A673 (cell line): ENCODE data around the gene BCR. TPM values are rescaled to one million over a fixed set of nuclear protein-coding genes. Genes with fewer than 3 reads are reported as not detected.

Experiments used
- BruUV-seq: library from RNA; stranded (reverse); fragments of 400-500 nt; replicated peaks from 2 replicates; lab custom pipeline; 2021; lab: Mats Ljungman, UMichigan
- CTCF ChIA-PET: fragments of 300-600 bp; sonication (Branson Sonifier 250); formaldehyde crosslinking; loops from one replicate; lab custom pipeline; 2022; ENCODE audit warnings: antibody characterized with exemption; lab: Charles Lee
- POLR2A ChIA-PET: fragments of 300-600 bp; sonication (Branson Sonifier 250); formaldehyde crosslinking; loops from one replicate; lab custom pipeline; 2022; ENCODE audit warnings: antibody characterized with exemption; ENCODE audit not compliant: low non-redundant PET; lab: Charles Lee
- DNase-seq: peaks from one replicate; pipeline ENCODE4 v3.0.0-alpha.2; 2015; ENCODE audit warnings: low spot score
- H3K27ac ChIP-seq: fragments of 200-600 bp; sonication (generic); 2 replicates; pipeline ENCODE4 v1.5.1; 2016; ENCODE audit warnings: mixed run types, low read depth, mild to moderate bottlenecking, mixed read lengths, antibody characterized with exemption, low read length; ENCODE audit not compliant: poor library complexity, severe bottlenecking
- H3K27me3 ChIP-seq: fragments of 200-600 bp; sonication (generic); replicated peaks from 2 replicates; pipeline ENCODE4 v1.6.1; 2017; ENCODE audit warnings: mixed run types, low read depth, mild to moderate bottlenecking, mixed read lengths, antibody characterized with exemption, low read length; ENCODE audit not compliant: insufficient read depth, poor library complexity
- H3K36me3 ChIP-seq: fragments of 200-600 bp; sonication (generic); 2 replicates; pipeline ENCODE4 v1.6.1; 2016; ENCODE audit warnings: mixed run types, mild to moderate bottlenecking, mixed read lengths, antibody characterized with exemption, low read length; ENCODE audit not compliant: insufficient read depth, poor library complexity, severe bottlenecking
- H3K4me1 ChIP-seq: fragments of 200-600 bp; sonication (generic); 2 replicates; pipeline ENCODE4 v1.6.1; 2017; ENCODE audit warnings: mixed run types, mild to moderate bottlenecking, mixed read lengths, antibody characterized with exemption, low read length; ENCODE audit not compliant: insufficient read depth, poor library complexity, severe bottlenecking
- H3K4me3 ChIP-seq: fragments of 200-600 bp; sonication (generic); 2 replicates; pipeline ENCODE4 v1.5.1; 2016; ENCODE audit warnings: low read depth, mixed run types, mild to moderate bottlenecking, mixed read lengths, low read length; ENCODE audit not compliant: poor library complexity, severe bottlenecking
- H3K9me3 ChIP-seq: fragments of 200-600 bp; sonication (generic); 2 replicates; pipeline ENCODE4 v1.6.1; 2016; ENCODE audit warnings: mixed run types, low read depth, mild to moderate bottlenecking, mixed read lengths, antibody characterized with exemption, low read length; ENCODE audit not compliant: poor library complexity, severe bottlenecking
- CTCF ChIP-seq: fragments of 300-800, 200-600 bp; sonication (generic); conservative IDR thresholded peaks from 2 replicates; pipeline ENCODE4 v1.5.1; 2017; ENCODE audit warnings: low read depth, mild to moderate bottlenecking, antibody characterized with exemption, low read length, moderate library complexity, mixed read lengths
- EZH2 ChIP-seq: fragments of 200-600 bp; sonication (generic); IDR thresholded peaks from 2 replicates; pipeline ENCODE4 v1.6.1; 2017; ENCODE audit warnings: borderline replicate concordance, low read depth, mild to moderate bottlenecking, mixed read lengths, antibody characterized with exemption, low read length; ENCODE audit not compliant: poor library complexity, severe bottlenecking
- intact Hi-C: fragments of 100-400 bp; cut with micrococcal nuclease; formaldehyde crosslinking; loops from one replicate; pipeline ENCODE4 v1.10.0; 2022; ENCODE audit not compliant: unreplicated experiment
- total RNA-seq: library from RNA; stranded (reverse); gene quantifications from 2 replicates; pipeline ENCODE4 v1.2.3, GENCODE V29; 2021

Gene BCR
- total RNA-seq, 1 experiment from 2014 or later = 63.1 TPM

- DNase-seq = no peak
- H3K36me3 ChIP-seq = peaks cover 14% of the 10 kb centered on the region
- intact Hi-C loops = no loop called here
- no TSS peak for BruUV-seq
- H3K27me3 ChIP-seq = no peaks in the 10 kb centered on the region
- H3K4me3 ChIP-seq = no peak overlapping the region
- no peaks in the 10 kb centered on the region for H3K9me3 ChIP-seq
- ChIA-PET POLR2A (no interaction called here), CTCF (no interaction called here)
- no peaks in the 10 kb centered on the region for H3K4me1 ChIP-seq
- H3K27ac ChIP-seq = no peak overlapping the region
- TF ChIP-seq CTCF (no peak), EZH2 (no peak)
These were observed 94.8 kb downstream of the BCR start for GRCh38 chr22:23274891-23275694.

GRCh38 chr22:23275751-23276150 is 95.4 kb downstream of the BCR start:
- Histone ChIP-seq H3K4me1 (no peaks in the 10 kb centered on the region), H3K27me3 (no peaks in the 10 kb centered on the region), H3K9me3 (no peaks in the 10 kb centered on the region), H3K4me3 (no peak overlapping the region), H3K27ac (no peak overlapping the region), H3K36me3 (peaks cover 16% of the 10 kb centered on the region)
- POLR2A ChIA-PET = no interaction called here
- BruUV-seq = no TSS peak
- CTCF ChIA-PET = interaction anchor here (0.5 kb wide), 1 partner anchor 112 kb away, joined by 5 read pairs; no protein-coding TSS in a partner anchor
- DNase-seq = no peak
- intact Hi-C loops = no loop called here
- TF ChIP-seq EZH2 (no peak), CTCF (no peak)

GRCh38 chr22:23276656-23277582 is 96.6 kb downstream of the BCR start:
- TF ChIP-seq EZH2 (no peak), CTCF (no peak)
- ChIA-PET POLR2A (no interaction called here), CTCF (no interaction called here)
- Histone ChIP-seq H3K9me3 (no peaks in the 10 kb centered on the region), H3K27ac (no peak overlapping the region), H3K36me3 (peaks cover 17% of the 10 kb centered on the region), H3K27me3 (no peaks in the 10 kb centered on the region), H3K4me3 (no peak overlapping the region), H3K4me1 (no peaks in the 10 kb centered on the region)
- BruUV-seq = no TSS peak
- intact Hi-C loops = no loop called here
- no peak for DNase-seq
